GM13976 (cell line): ENCODE measurements around the gene DENND2D.
"Not testable (repeated sequence)": the region's sequence is repeated elsewhere in the genome, so short reads cannot be mapped to it uniquely, and the experiment has no call there.

Source experiments
- DNase-seq: peaks from one replicate; pipeline ENCODE4 v3.0.0; 2012; ENCODE audit warnings: low spot score
- in situ Hi-C: fragments of 300-500 bp; cut with MboI; formaldehyde crosslinking; loops from one replicate; pipeline ENCODE4 v1.12.0; 2022; ENCODE audit warnings: low sequenced_read_pairs, mixed read lengths, inconsistent platforms; ENCODE audit not compliant: unreplicated experiment
- TF ChIP-seq, protein P1 (sequence below): IDR thresholded peaks from 2 replicates; pipeline ENCODE4 v1.5.1; 2012; ENCODE audit warnings: borderline replicate concordance, mild to moderate bottlenecking; ENCODE audit not compliant: insufficient read depth; ENCODE audit errors: extremely low read depth, missing control alignments, control extremely low read depth

Gene DENND2D

DNA sequence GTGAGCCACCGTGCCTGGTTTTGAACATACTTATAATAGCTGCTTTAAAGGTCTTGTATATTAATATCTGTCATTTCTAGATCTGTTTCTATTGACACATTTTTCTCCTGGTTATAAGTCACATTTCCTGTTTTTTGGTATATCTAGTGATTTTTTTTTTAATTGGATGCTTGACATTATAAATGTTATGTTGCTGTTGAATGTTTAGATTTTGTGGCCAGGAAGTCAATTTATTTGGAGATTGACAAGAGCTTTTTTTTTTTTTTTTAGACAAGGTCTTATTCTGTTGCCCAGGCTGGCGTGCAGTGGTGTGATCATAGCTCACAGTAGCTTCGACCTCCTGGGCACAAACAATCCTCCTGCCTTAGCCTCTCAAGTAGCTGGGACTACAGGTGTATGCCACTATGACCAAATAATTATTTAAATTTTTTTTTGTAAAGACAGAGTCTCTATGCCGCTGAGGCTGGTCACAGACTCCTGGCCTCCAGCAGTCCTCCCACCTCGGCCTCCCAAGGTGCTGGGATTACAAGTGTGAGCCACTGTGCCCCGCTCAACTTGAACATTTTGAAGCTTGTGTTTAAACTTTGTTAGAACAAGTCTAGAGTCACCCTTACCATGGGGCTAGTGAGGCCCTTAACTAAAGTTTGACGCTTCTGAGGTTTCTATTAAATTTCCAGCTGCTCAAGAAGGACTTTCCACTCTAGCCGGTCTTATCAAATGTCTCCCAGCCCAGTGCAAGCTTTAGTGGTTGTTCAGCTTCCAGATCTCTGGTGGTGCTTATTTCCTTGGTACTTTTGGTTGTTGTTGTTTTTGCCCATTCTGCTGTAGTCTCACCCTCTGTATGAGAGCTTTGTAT, 18.5 kb upstream of the DENND2D start:
- DNase-seq, result no peak
- in situ Hi-C loops, result loop anchor here (5.0 to 25.0 kb wide), 2 partner anchors 82 to 393 kb away; partner anchors contain the start of gene RAP1A
- TF ChIP-seq, protein P1, sequence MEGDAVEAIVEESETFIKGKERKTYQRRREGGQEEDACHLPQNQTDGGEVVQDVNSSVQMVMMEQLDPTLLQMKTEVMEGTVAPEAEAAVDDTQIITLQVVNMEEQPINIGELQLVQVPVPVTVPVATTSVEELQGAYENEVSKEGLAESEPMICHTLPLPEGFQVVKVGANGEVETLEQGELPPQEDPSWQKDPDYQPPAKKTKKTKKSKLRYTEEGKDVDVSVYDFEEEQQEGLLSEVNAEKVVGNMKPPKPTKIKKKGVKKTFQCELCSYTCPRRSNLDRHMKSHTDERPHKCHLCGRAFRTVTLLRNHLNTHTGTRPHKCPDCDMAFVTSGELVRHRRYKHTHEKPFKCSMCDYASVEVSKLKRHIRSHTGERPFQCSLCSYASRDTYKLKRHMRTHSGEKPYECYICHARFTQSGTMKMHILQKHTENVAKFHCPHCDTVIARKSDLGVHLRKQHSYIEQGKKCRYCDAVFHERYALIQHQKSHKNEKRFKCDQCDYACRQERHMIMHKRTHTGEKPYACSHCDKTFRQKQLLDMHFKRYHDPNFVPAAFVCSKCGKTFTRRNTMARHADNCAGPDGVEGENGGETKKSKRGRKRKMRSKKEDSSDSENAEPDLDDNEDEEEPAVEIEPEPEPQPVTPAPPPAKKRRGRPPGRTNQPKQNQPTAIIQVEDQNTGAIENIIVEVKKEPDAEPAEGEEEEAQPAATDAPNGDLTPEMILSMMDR, result no peak

DNA sequence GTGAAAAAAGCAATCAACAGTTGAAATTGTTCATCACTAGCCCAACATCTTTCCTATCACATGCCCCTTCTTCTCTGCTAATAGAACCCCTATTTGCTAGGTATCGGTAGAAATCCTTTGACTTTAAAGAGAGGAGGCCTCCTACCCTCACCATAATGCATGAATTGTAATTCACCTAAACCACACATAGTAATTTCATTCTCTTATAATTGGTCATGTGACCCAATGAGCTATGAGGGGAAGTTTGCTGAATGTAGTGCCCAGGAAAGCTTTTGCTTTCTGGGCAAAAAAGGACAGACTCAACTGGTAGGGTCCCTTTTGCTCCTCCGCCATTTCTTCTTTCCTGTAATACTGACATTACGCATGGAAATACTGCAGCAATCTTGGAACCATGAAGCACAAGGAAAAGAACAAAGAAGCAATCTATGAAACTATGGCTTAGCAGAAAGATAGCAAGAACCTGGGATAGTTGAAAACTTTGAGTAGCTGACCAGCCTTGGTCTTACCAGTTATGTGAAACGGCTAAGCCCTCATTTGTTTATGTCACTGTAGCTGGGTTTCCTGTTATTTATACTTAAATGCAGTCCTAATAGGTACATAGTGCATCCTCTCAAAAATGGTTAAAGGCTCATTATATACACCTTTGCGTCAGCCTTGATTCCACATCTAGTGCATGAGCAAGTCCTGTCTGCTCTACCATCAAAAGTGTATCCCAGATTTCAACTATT, 16.9 kb upstream of the DENND2D start:
- TF ChIP-seq, protein P1, result no peak
- in situ Hi-C loops, result loop anchor here (5.0 to 25.0 kb wide), 2 partner anchors 80 to 395 kb away; partner anchors contain the start of gene RAP1A
- DNase-seq, result no peak

DNA sequence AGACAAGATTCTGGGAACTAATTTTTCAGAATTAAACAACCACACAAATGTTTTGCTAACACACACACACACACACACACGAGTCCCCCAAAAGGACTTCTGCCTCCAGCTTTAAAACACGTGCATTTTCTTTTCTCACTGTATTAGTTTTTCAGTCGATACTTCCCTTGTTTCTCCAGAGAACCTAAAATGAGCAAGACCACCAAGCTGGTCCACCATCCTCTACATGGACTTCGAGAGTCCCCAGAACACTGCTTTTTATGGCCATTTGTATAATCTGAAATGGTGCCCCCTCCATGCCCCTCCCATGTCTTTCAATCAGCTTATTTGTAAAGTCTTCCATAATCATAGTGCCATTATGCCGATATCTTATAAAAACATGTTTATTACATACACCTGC, 16.3 kb upstream of the DENND2D start:
- in situ Hi-C loops, result loop anchor here (5.0 to 25.0 kb wide), 2 partner anchors 79 to 396 kb away; partner anchors contain the start of gene RAP1A
- TF ChIP-seq, protein P1, result no peak
- no peak for DNase-seq

DNA sequence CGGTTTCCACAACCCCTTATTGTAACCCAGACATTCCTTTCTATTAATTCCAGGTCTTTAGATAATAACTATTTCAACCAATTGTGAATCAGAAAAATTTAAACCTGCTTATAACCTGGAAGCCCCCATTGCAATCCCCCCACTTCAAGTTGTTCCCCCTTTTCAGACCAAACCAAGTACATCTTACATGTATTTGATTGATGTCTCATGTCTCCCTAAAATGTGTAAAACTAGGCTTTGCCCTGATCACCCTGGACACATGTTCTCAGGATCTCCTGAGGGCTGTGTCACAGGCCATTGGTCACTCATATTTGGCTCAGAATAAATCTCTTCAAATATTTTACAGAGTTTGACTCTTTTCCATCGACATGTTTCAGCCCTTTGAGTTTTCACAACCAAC, 14.8 kb upstream of the DENND2D start:
- in situ Hi-C loops, result loop anchor here (5.0 to 25.0 kb wide), 2 partner anchors 78 to 397 kb away; partner anchors contain the start of gene RAP1A
- DNase-seq, result not testable (repeated sequence)

DNA sequence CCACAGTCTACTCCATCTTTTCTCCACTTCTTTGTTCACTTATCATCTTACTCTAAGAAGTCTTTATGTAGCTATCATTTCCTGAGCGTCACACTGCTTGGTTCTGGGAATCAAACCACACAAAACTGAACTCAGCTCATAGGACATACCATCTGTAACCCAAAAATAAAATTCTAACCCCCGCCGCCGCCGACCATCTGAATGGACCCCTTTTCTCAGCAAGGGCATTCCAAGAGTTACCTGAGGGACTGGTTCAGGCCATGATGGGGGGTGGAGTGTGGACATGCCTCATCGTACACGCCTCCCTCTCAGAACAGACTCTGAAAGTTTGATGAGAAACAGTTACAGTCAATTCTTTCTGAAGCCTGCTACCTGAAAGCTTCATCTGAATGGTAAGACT, 14.4 kb upstream of the DENND2D start:
- in situ Hi-C loops, result loop anchor here (5.0 to 25.0 kb wide), 2 partner anchors 78 to 397 kb away; partner anchors contain the start of gene RAP1A
- TF ChIP-seq, protein P1, result no peak
- DNase-seq, result no peak

DNA sequence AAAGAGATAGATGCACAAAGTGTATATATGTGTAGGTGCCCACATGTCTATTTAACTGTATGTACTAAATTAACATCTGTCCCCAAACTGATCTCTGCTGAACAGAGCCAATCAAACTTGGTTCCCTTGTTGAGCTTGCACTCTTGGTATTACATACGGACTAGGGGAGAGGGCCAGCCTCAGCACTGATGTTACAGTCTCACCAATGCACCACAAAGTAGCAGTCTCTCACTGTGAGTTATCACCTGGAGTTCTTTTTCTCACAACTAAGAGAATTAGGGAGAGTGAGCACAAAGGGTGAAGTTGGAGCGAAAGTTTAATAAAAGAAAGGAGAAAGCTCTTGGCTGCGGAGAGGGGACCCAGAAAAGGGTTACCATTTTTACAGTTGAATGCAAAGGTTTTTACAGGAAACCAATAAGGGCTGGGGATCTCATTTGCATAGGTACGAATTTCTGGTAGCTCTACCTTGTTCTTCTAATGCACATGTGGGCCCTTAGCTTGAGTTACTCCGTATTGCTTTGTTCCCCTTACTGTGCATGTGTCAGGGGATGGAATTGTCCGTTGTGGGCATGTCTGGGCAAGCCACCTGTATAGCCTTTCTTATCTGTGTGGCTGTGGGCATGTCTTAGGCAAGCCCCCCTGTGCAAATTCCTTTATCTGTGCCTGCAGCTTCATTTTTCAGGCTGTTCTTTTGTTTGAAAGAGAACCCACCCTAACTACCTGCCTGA, 13.8 kb upstream of the DENND2D start:
- TF ChIP-seq, protein P1, result no peak
- in situ Hi-C loops, result loop anchor here (25.0 kb wide), 1 partner anchor 398 kb away; the partner anchor contains the start of gene RAP1A
- DNase-seq, result no peak

DNA sequence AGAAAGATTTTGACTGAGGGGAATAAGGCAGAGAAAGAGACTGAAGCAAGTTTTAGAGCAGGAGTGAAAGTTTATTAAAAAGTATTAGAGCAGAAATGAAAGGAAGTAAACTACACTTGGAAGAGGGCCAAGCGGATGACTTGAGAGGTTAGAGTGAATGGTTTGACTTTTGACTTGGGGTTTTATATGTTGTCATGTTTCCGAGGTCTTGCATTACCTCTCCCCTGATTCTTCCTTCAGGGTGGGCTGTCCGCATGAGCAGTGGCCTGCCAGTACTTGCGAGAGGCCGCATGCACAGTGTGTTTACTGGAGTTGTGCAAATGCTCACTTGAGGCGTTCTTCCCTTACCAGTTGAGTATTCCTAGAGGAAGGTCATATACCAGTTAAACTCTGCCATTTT, 13.0 kb upstream of the DENND2D start:
- in situ Hi-C loops, result loop anchor here (25.0 kb wide), 1 partner anchor 399 kb away; the partner anchor contains the start of gene RAP1A
- TF ChIP-seq, protein P1, result no peak
- no peak for DNase-seq
